Colonic mucosa (tissue), 4 donors: Measurements from ENCODE around the gene OLIG2. TPM values are rescaled to one million over a fixed set of nuclear protein-coding genes. Genes with fewer than 3 reads are reported as not detected.

Experiments
- DNase-seq: peaks from one replicate; pipeline ENCODE4 v3.0.0-alpha.2; 2020
- H3K27ac ChIP-seq: fragments of 200-600 bp; one replicate; pipeline ENCODE4 v1.8.0; 2021
- H3K27me3 ChIP-seq: fragments of 200-600 bp; one replicate; pipeline ENCODE4 v1.8.0; 2021
- H3K36me3 ChIP-seq: fragments of 200-600 bp; one replicate; pipeline ENCODE4 v1.8.0; 2021
- H3K4me1 ChIP-seq: fragments of 200-600 bp; one replicate; pipeline ENCODE4 v1.8.0; 2021; ENCODE audit warnings: mild to moderate bottlenecking
- H3K4me3 ChIP-seq: fragments of 200-600 bp; one replicate; pipeline ENCODE4 v1.8.0; 2021
- H3K9ac ChIP-seq, 2 donors: one replicate each; pipeline ENCODE4 v1.7.0; 2013; ENCODE audit warnings: control low read depth in 2 of 2, low read depth in 2 of 2, low read length in 2 of 2
- H3K9me3 ChIP-seq: fragments of 200-600 bp; one replicate; pipeline ENCODE4 v1.8.0; 2021
- intact Hi-C: fragments of 100-400 bp; cut with DNase I; formaldehyde crosslinking; loops from one replicate; pipeline ENCODE4 v1.14.1; 2022
- total RNA-seq, 2 donors: library from RNA; stranded (reverse); fragmentation: NEBNext Ultra II Directional in 1 of 2; extraction: Animal tissue kit (Norgen Biotek cat#: 25700) in 1 of 2; gene quantifications; one replicate each; pipeline ENCODE4 v1.2.1, GENCODE V29; 2021
- TF ChIP-seq, protein P1 (sequence below): fragments of 200-600 bp; IDR thresholded peaks from one replicate; pipeline ENCODE4 v1.8.0; 2022; ENCODE audit warnings: antibody characterized with exemption, mild to moderate bottlenecking
- donor health status: healthy.
- donor health status: DM: no; HTN: no; CAD: no.
- donor health status: DM: no; HTN: no; CAD: no.

The OLIG2 gene
- total RNA-seq, 2 donors from 2014 or later = not detected

DNA sequence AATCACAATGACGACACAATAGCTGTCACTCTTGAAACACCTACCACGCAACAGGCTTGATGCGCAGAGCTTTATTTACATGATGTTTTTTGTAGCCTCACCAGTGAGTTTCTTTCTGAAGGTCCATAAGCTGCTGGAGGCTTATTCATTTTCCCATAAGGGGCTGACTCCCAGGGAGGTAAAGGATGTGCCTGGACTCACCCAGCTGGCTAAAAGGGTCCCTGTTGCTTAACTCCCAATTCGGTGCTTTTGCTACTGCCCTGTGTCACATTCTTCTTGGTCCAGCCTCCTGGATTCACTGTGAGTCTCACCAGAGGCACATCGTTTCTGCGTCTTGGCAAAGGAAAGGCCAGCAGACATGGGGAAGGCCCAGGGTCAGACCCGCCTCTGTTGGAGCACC is 44.6 kb upstream of the OLIG2 start:
- no peaks in the 10 kb centered on the region for H3K4me1 ChIP-seq
- TF ChIP-seq, protein P1, sequence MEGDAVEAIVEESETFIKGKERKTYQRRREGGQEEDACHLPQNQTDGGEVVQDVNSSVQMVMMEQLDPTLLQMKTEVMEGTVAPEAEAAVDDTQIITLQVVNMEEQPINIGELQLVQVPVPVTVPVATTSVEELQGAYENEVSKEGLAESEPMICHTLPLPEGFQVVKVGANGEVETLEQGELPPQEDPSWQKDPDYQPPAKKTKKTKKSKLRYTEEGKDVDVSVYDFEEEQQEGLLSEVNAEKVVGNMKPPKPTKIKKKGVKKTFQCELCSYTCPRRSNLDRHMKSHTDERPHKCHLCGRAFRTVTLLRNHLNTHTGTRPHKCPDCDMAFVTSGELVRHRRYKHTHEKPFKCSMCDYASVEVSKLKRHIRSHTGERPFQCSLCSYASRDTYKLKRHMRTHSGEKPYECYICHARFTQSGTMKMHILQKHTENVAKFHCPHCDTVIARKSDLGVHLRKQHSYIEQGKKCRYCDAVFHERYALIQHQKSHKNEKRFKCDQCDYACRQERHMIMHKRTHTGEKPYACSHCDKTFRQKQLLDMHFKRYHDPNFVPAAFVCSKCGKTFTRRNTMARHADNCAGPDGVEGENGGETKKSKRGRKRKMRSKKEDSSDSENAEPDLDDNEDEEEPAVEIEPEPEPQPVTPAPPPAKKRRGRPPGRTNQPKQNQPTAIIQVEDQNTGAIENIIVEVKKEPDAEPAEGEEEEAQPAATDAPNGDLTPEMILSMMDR = no peak
- no peaks in the 10 kb centered on the region for H3K27me3 ChIP-seq
- H3K27ac ChIP-seq = no peak overlapping the region
- H3K36me3 ChIP-seq = no peaks in the 10 kb centered on the region
- H3K9me3 ChIP-seq = no peaks in the 10 kb centered on the region
- DNase-seq = no peak
- intact Hi-C loops = no loop called here
- no peak overlapping the region for H3K4me3 ChIP-seq
- no peak overlapping the region for H3K9ac ChIP-seq

GRCh38 chr21:32990666-32991065 is 35.1 kb upstream of the OLIG2 start:
- no peaks in the 10 kb centered on the region for H3K27me3 ChIP-seq
- intact Hi-C loops = no loop called here
- TF ChIP-seq, protein P1 = no peak
- H3K36me3 ChIP-seq = no peaks in the 10 kb centered on the region
- H3K4me3 ChIP-seq = no peak overlapping the region
- no peaks in the 10 kb centered on the region for H3K4me1 ChIP-seq
- H3K9me3 ChIP-seq = no peaks in the 10 kb centered on the region
- no peak overlapping the region for H3K27ac ChIP-seq
- DNase-seq = no peak
- no peak overlapping the region for H3K9ac ChIP-seq

GRCh38 chr21:32991361-32991760 is 34.4 kb upstream of the OLIG2 start:
- Histone ChIP-seq H3K27ac (no peak overlapping the region), H3K9ac (no peak overlapping the region), H3K27me3 (no peaks in the 10 kb centered on the region), H3K4me1 (no peaks in the 10 kb centered on the region), H3K4me3 (no peak overlapping the region), H3K36me3 (no peaks in the 10 kb centered on the region), H3K9me3 (no peaks in the 10 kb centered on the region)
- no peak for DNase-seq
- TF ChIP-seq, protein P1 = no peak
- intact Hi-C loops = no loop called here

DNA sequence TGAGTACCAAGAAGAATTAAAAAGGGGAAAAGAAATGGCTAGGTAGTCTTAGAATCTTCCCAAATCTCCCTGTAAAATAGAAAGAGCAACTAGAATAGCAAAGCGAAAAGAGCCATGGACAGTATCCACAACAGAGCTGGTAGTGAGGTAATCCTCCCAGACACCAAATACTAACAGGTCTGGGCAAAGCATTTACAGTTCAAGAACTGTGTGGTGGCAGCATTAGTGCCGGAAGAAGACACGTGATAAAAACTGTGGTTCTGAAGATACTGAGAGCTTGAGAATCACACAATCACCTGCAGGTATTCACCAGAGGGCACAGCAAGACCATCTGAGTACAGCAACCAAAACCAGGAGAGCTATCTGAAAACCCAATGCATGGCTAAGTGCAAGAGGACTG is 31.8 kb upstream of the OLIG2 start:
- intact Hi-C loops = no loop called here
- no peak for DNase-seq
- Histone ChIP-seq H3K9me3 (no peaks in the 10 kb centered on the region), H3K4me1 (no peaks in the 10 kb centered on the region), H3K9ac (no peak overlapping the region), H3K27ac (no peak overlapping the region), H3K4me3 (no peak overlapping the region), H3K36me3 (no peaks in the 10 kb centered on the region), H3K27me3 (no peaks in the 10 kb centered on the region)
- TF ChIP-seq, protein P1 = no peak

GRCh38 chr21:32994305-32994704 is 31.4 kb upstream of the OLIG2 start:
- Histone ChIP-seq H3K4me1 (no peaks in the 10 kb centered on the region), H3K4me3 (no peak overlapping the region), H3K9ac (no peak overlapping the region), H3K36me3 (no peaks in the 10 kb centered on the region), H3K27me3 (no peaks in the 10 kb centered on the region), H3K27ac (no peak overlapping the region), H3K9me3 (no peaks in the 10 kb centered on the region)
- TF ChIP-seq, protein P1 = no peak
- no peak for DNase-seq
- intact Hi-C loops = no loop called here

- H3K9ac ChIP-seq = no peak overlapping the region
- H3K27me3 ChIP-seq = no peaks in the 10 kb centered on the region
- DNase-seq = no peak
- TF ChIP-seq, protein P1 = no peak
- H3K36me3 ChIP-seq = no peaks in the 10 kb centered on the region
- H3K4me3 ChIP-seq = no peak overlapping the region
- no peaks in the 10 kb centered on the region for H3K4me1 ChIP-seq
- no peaks in the 10 kb centered on the region for H3K9me3 ChIP-seq
- intact Hi-C loops = no loop called here
- H3K27ac ChIP-seq = no peak overlapping the region
Observed at GRCh38 chr21:33007747-33008146, 18.0 kb upstream of the OLIG2 start.
